ENCODE results near the gene MYRF.

The MYRF gene

DNA sequence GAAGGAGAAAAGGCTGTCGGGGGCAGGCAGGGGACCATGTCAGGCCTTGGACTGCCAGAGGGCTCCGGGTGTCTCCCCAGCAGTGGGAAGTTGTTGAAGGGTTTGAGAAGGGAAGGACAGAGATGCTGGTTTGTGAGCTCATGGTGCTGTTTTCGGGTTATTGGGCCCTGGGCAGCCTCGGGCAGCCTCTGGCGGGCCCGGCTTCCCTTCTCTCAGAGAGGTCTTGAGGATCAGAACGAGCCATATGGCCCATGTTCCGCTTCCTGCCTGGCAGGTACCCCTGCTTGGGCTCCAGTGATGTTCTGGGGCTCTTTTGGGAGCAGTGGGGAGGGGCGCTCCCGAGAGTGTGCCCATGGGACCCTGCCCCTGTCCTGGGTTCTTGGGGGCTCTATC, 9.8 kb downstream of the MYRF start:
- DNase-seq: no peak

DNA sequence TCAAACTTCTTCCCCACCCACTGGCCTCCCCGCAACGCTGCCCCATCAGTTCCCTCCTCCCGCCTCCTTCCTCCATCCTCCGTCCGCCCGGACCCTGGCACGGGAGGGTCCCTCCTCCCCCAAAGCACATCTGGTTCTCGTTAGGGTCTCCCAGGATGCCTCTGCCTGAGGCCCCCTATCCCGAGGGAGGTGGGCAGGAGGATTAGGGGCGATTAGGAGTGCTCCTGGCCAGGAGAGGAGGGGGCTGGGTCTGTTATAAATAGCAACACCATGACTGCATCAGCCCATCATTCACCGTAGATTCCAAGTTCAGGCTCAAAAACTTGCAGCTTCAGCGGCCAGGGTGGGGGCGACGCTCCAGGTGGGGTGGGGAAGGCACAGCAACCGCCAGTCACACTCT, 10.4 kb downstream of the MYRF start:
- DNase-seq: no peak

DNA sequence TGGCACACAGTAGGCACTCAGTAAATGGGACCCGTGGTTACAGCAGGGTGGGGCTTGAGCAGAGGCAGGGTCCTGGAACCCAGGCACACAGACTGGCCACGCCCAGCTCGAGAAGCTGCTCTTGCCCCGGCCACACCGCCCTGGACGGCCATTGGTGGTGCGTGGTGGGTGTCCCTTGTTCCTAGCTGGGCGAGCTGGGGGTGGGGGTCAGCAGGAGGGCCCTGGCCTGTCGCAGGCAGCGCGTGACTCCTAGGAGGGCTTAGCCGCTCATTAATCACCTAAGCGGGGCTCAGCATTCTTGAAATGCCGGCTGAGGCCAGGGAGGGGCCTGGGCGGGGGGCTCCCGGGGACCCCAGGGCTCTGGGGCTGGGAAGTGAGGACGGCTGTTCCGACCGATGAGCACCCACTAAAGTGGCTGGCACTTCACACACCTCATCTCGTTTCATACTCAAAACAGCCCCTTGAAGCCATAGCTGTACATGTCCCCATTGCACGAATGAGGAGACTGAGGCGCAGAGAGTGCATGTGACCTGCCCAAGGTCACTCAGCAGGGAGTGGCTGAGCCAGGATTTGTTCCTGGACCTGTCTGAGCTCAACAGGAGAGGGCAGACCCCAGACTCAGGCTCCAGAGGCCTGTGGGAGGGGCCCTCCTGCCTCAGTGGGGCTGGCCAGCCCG, 11.6 kb downstream of the MYRF start:
- no peak for DNase-seq

DNA sequence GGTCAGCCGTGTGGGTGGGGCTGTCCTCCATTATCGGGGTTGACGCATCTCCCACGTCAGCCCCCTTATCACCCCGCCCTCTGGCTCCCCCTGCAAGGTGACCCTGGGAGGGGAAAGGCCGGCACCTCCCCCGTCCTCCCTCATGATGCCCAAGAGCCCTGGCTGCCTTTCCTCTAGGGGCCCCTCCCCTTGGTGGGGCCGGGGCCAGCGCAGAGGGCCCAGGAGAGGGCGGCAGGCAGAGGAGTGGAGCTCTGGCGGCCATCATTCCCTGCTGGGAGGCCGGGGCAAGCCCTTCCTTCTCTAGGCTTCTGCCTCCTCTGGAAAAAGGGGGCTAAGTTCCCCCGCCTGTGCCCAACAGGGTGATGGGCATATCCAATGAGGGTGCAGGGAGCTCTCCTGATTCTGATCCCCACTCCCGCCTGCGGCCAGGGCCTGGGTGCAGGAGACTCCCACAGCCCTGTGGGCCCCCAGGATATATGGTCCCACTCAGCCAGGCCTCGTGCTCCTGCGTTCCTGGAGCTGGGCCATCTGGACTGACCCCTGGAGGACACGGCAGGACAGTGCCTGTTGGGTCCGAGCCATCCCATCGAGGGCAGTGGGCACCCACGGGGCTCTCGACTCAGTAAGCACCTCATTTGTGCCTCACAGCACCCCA, 12.3 kb downstream of the MYRF start:
- DNase-seq: no peak

DNA sequence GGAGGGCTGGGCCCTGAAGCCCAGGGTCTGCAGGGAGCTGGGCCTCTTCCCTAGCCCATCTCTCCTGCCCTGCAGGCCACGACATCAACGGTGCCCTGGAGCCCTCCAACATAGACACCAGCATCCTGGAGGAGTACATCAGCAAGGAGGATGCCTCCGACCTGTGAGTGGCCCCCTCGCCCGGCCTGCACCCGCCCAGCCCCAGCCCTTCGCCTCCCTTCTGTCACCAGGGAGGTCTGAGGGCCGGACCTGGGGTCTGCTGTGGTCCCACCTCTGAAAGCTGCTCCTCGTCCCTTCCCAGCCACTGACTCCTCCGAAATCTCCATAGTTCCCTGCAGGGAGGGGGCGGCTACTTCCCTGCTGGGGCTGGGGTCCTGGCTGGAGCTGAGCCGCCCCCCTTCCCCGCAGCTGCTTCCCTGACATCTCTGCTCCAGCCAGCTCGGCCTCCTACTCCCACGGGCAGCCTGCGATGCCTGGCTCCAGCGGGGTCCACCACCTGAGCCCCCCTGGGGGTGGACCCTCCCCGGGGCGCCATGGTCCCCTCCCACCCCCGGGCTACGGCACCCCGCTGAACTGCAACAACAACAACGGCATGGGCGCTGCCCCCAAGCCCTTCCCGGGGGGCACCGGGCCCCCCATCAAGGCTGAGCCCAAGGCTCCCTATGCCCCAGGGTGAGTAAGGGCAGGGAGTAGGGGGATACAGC, 13.3 kb downstream of the MYRF start:
- no peak for DNase-seq

DNA sequence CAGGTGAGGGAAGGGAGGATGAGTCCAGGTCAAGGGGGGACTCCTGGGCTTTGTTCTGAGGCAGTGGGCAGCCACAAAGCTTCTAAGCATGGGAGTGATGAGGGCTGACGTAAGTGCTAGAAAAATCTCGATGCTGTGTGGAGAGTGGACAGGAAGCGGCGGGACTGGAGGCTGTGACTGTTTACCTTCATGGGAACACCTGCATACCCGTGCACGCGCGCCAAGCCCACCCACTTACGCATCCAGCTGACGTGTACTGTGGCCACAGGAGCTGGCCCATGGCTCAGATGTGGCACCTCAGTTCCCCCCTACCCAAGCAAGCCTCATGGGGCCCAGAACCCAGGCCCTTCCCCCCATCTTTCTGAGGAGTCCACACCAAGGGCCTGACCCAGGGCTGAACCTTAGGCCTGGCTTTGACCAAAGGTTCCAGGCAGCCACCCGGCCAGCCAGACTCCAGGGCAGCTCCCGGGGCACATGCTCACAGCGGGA, 14.0 kb downstream of the MYRF start:
- DNase-seq: no peak

DNA sequence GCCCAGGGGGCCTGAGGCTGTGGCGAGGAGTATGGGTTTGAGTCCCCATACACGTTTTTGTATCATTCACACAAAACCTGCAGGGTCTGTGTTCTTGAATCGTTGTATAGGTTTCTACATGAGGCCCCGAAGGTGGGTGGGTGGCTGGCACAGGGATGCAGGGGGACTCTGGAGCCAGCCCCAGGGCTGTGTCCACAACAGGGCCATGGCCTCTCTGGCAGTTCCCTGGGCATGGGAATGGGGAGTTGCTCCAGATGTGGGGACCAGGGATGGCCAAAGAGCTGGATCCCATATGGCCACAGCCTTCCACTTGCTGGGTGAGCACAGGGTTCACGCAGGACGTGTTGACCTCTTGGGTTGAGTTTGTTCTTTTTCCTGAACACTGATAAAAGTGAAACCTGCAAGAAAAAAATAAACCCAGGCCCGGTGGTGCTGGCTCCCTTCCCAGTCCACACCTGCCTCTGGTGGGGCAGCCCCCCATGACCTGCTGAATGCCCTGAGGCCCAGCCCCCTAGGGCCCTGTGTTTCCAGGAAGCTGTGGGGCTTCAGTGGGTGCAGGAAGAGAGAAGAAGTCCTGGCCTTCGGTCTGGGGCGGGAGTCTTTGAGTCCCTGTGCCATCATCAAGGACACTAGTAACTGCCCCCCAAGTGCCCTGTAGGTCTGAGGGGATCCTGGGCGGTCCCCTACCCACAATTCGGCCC, 16.1 kb downstream of the MYRF start:
- no peak for DNase-seq

DNA sequence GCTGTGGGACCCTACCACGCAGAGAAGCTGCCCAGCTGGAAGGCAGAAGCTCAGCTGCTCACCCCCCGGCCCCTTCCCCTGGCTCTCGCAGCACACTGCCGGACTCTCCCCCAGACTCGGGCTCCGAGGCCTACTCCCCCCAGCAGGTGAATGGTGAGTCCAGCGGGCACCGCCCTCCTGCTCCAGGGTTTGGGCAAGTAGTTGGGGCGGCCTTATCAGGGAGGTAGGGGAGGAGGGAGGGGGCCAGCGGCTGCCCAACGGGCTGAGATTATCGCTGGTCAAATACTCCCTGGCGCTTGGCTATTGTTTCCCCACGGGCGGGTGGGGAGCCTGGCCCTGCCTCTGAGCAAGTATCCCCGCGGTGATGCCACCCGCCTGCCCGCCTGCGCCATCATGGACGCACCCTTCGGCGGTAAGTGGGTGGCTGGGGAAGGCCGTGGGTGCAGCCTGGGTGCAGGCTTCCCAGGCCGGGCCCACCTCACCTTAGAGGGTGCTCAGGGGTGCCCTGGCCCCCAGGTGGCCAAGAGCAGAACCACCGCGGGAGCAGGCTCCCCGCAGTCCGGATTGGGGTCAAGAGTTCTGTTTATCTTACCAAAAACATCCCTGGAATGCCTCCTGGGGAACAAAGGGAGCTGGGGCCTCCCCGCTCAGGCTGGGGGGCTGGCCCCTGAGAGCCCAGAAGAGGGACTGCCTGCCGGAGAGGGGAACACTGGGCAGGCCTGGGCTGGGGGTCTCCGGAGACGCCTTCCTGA, 16.9 kb downstream of the MYRF start:
- no peak for DNase-seq

DNA sequence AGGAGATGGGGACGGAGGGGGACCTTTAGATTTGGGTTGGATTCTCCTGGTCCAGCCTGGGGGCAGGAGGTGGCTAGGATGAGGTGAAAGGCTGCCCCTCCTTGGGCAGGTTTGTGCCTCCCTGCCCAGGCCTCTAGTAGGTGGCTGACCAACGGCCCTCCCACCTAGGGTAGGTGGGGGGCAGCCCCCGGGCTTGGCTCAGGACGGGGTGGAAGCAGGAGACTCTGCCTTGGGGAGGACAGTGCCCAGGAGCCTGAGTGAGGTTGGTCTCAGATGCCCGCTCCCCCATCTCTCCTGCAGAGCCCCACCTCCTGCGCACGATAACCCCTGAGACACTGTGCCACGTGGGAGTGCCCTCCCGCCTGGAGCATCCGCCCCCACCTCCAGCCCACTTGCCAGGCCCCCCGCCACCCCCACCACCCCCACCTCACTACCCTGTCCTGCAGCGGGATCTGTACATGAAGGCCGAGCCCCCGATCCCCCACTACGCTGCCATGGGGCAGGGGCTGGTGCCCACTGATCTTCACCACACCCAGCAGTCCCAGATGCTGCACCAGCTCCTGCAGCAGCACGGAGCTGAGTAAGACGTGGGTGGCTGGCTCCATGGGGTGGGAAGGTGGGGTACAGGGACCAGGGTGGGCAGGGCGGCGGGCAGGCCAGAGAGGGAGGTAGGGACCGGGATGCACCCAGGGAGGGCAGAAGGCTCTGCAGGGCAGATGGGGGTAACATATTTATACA, 17.7 kb downstream of the MYRF start:
- DNase-seq: no peak

DNA sequence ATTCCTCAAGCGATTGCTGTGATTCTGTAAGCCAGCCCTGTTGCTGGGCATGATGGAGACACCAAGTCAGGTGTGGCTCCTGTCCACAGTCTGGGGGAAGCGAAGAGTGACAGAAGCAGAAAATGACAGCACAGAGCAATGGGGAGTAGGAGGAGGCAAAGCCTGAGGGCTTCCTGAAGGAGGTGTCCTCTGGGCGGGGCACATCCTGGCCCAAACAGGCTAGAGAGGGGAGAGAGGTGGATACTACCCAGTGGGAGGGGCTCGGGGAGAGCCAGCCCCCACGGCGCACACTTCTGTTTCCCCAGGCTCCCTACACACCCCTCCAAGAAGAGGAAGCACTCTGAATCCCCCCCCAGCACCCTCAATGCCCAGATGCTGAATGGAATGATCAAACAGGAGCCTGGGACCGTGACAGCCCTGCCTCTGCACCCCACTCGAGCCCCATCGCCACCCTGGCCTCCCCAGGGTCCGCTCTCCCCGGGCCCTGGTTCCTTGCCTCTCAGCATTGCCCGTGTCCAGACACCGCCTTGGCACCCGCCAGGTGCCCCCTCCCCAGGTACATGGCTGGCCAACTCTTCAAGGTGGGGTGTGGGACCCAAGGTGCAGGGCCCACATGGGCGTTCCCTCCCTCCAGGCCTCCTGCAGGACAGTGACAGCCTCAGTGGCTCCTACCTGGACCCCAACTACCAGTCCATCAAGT, 18.9 kb downstream of the MYRF start:
- DNase-seq: no peak

DNA sequence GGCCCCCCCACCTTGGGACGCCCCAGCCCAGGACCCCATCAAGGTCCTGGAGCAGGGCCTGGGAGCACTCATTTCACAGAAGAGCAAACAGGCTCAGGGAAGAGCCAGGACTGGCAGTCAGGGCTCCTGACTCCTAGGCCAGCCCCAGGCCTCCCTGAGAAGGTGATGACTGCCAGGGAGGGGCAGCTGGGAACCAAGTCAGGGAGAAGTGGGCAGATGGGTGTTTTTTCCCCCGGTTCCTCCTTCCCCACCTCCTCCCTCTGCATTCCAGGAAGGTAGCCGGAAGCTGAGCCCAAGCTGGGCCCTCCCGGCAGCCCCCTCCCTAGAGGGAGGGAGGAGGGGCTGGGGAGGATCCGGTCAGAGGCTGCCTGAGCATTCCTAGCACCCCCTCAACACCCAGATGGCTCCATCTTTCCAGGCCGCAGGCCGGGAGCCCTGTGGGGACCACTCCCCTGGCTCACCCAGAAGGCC, 19.6 kb downstream of the MYRF start:
- no peak for DNase-seq

DNA sequence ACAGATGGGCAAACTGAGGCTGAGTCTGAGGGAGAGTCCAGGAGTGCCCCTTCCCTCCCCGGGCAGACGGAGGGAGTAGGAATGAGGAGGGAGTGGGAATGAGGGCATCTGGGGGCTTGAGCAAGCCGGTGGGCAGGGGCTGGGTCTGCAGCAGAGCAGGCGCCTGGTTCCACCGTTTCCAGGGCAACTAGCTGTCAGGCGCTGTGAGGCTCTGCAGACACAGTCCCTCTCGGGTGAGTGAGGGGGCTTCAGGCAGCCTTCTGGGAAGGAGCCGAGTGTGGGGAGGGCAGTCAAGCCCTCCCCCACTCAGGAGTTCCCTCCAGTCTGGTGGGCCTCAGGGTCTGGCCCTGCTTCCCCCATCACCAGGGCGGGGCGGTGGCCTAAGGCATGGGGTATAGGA, 20.9 kb downstream of the MYRF start:
- no peak for DNase-seq

DNA sequence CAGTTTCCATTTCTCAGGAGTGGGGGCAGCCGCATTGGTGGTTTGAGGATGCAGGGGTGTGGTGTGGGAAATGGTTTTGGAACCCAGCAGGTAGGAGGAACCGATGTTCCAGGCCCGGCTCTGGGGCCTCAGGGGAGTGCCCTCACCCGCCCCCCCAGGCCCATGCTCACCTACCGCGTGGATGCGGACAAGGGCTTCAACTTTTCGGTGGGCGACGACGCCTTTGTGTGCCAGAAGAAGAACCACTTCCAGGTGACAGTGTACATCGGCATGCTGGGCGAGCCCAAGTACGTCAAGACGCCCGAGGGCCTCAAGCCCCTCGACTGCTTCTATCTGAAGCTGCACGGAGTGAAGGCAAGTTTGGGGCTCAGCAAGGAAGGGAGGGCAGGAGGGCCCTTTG, 21.4 kb downstream of the MYRF start:
- DNase-seq: no peak

DNA sequence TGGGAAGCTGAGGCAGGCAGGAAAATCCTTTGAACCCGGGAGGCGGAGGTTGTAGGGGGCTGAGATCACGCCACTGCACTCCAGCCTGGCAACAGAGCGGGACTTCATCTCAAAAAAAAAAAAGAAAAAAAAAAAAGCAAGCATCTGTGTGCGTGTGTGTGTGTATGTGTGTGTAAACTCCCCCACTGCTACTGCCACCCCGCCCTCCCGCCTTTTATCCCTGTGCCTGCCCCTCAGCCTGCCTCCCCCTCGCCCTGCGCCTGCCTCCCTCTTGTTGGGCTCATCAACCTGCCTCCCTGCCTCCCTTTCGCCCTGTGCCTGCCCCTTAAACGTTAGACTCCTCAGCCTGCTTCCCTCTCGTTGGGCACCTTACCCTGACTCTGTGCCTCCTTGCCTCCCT, 22.0 kb downstream of the MYRF start:
- DNase-seq: no peak

DNA sequence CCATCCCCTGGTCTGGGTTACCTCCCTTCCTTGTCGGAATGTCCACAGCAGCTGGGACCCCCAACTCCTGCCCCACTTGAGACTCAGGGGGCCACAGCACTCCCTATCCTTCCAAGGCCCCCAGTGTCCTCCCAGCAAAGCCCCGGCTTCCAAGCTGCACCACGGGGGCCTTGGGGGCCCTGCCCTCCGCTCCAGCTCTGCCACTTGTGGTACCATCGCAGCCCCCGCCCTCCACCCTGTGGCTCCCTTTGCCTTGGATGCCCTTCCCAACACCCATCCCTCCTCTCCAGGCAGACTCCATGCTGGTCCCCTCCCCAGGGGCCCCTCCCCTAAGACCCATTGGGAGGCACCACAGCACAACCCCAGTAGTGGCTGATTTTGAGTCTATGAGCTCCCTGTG, 22.7 kb downstream of the MYRF start:
- no peak for DNase-seq

DNA sequence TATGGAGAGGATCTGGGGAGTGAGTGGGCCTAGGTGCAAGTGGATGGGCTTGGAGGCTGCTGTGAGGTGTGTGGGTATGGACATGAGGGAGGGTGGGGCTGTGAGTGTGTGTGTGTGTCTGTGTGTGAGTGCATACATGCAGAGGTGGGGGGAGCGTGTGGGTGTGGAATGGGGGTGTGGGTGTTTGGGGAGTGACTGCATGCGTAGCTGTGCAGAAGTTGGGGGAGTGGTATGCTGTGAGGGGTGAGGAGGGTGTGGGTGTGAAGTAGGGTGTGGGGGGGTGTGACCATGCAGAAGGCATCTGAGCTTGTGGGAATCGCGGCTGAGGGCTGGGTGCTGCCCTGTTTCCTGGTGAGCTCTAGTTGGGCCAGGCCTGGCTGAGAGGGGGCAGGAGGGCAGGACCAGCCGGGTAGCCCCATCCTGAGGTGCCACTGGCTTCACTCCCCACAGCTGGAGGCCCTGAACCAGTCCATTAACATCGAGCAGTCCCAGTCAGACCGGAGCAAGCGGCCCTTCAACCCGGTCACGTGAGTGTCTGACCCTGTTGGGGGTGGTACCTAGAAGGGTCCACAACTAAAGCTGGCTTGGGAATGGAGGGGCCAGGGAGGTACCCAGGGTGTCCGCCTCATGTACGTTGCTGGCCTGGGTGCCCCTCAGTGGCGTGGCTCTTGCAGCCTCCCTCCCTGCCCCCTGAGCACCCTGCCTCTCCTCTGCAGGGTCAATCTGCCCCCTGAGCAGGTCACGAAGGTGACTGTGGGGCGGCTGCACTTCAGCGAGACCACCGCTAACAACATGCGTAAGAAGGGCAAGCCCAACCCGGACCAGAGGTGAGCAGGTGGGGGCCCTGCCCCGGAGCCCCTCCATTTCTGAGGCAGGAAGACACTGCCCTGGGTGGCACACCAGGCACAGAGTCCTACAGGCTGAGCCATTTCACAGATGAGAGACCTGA, 23.4 kb downstream of the MYRF start:
- no peak for DNase-seq

DNA sequence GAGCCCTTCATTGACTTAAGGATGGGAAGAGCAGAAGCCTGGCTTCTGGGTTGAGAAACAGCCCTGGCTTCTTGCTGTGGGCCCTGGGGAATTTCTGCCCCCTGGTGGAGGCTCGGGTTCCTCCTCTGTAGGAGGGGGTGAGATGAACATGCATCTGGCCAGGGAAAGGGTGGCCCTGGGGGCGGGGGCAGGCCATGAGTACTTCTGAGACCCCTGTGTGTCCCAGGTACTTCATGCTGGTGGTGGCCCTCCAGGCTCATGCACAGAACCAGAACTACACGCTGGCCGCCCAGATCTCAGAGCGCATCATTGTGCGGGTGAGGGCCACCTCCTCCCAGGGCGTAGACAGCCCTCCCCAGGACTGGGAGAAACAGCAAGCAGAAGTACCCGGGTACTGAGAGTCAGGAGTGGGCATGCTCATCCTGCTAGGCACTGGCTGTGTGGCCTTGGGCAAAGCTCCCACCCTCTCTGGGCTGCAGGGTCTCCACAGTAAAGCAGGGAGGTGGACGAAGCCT, 24.2 kb downstream of the MYRF start:
- DNase-seq: no peak

DNA sequence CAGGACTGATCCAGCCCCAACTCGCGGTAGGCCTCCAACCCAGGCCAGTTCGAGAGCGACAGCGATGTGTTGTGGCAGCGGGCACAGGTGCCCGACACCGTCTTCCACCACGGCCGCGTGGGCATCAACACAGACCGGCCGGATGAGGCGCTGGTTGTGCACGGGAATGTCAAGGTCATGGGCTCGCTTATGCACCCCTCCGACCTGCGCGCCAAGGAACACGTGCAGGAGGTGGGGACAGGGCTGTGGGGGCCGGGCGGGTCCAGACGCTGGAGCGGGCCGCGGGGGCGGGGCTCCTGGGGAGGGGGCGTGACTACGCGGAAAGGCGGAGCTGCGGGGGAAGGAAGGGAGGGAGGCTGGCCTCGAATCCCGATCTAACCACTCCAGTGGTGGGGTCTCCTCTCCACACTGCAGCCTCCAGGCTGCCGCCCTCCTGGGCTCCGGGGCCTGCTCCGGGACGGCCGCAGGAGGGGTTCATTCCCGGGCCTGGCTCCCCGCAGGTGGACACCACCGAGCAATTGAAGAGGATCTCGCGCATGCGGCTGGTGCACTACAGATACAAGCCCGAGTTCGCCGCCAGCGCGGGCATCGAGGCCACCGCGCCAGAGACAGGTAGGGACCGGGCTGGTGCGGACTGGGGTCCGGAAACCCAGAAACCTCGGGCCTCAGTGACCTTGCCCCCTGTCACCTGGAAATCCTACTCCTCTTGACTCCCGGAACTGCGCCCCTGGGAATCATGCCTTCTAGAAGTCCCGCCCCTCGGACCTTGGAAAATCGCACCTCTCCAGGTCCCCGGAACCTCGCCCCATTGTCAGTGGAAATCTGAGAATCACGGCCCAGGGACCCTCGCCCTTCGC, 25.0 kb downstream of the MYRF start:
- no peak for DNase-seq

DNA sequence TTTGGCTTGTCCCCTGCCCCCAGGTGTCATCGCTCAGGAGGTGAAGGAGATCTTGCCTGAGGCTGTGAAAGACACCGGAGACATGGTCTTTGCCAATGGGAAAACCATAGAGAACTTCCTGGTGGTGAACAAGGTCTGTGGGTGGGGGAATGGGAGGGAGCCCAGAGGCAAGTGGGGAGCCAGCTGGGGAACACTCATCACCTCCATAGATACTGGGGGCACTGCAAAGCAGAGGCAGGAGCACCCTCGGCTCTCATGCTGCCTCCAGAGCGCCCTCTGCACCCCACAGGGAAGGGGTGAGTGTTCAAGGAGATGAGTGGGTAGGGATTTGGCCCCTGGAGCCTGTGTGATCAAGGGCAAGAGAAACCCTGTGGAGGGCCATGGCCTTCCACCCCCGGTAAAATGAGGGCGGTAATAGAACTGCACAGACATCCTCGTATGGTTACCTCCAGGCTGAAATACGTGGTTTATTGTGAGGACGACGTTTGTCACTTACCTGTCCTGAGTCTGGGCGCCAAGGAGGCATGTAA, 26.0 kb downstream of the MYRF start:
- no peak for DNase-seq
